HFF-Myc (cell line): ENCODE data around the gene TMEM170B.

Source experiments
- DNase-seq: peaks from one replicate; pipeline ENCODE4 v3.0.0-alpha.2; 2011; ENCODE audit warnings: low read depth; ENCODE audit errors: extremely low read depth
- H3K4me3 ChIP-seq: replicated peaks from 2 replicates; pipeline ENCODE4 v1.5.1; 2011; ENCODE audit warnings: low read depth, mild to moderate bottlenecking, control low read depth, low read length
- TF ChIP-seq, protein P1 (sequence below): IDR thresholded peaks from 2 replicates; pipeline ENCODE4 v1.5.1; 2012; ENCODE audit warnings: mild to moderate bottlenecking, low read depth, low read length, control low read depth; ENCODE audit errors: missing control alignments

The TMEM170B gene

DNA sequence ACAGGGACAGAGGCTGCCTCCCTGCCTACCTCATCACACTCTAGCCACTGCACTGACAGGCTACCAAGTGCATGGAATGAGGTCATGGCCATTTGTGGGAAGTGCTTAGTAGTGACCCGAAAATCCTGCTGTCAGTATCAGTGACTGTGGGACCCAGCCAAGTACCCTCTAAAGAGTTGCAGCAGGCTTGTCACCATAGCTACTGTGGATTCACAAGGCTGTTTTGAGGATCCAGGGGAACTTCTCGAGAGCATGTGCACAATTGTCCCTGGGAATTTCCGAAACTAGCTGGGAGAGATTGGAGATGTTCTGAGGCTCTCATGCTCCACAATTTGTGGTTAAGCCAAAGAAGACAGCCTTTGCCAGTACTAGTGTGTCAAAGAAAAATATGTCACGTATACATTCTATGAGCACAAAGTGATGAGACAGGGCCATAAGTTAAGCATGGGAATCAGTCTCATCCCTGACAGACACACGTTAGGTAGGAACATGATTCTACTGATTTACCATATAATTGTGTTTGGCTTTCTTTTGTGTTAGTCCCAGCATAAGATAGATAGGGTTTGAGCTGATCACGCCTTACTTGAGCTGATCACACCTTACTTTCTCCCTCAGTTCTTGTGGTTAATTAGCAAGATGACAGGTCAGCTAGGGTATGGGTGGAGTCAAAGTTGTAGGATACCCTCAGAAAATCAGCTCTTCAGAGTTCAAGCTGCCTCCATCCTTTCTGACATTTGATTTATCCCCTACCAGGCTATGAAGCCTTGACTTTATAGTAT lies 42.6 kb upstream of the TMEM170B start:
- no peak for DNase-seq
- no peak overlapping the region for H3K4me3 ChIP-seq
- TF ChIP-seq, protein P1, sequence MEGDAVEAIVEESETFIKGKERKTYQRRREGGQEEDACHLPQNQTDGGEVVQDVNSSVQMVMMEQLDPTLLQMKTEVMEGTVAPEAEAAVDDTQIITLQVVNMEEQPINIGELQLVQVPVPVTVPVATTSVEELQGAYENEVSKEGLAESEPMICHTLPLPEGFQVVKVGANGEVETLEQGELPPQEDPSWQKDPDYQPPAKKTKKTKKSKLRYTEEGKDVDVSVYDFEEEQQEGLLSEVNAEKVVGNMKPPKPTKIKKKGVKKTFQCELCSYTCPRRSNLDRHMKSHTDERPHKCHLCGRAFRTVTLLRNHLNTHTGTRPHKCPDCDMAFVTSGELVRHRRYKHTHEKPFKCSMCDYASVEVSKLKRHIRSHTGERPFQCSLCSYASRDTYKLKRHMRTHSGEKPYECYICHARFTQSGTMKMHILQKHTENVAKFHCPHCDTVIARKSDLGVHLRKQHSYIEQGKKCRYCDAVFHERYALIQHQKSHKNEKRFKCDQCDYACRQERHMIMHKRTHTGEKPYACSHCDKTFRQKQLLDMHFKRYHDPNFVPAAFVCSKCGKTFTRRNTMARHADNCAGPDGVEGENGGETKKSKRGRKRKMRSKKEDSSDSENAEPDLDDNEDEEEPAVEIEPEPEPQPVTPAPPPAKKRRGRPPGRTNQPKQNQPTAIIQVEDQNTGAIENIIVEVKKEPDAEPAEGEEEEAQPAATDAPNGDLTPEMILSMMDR = no peak

DNA sequence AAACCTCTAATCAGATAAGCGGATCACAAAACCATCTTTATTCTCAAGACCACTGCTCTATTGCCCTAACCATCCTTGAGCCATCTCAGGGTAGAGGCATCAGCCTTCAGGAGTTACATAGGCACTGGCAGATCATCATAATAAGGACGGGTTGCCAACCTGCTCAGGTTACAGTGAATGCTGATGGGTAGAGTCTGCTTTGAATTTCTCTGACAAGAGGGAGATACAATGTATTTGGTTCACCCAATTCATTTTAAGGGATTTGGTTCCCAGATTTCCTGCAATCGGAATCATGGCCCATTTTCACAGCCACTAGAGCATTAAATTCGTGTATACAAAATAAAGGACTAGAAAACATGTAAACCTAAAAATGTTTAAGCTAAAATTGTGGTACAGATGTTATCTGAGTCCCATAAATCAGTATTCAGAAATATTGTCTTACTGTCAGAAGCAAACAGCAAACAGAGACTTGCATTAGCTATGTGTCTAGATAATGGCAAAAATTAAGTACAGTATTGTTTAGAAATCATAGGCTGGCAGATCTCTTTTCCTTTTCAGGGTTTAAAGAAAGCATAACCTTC lies 41.9 kb upstream of the TMEM170B start:
- TF ChIP-seq, protein P1 = no peak
- no peak for DNase-seq

DNA sequence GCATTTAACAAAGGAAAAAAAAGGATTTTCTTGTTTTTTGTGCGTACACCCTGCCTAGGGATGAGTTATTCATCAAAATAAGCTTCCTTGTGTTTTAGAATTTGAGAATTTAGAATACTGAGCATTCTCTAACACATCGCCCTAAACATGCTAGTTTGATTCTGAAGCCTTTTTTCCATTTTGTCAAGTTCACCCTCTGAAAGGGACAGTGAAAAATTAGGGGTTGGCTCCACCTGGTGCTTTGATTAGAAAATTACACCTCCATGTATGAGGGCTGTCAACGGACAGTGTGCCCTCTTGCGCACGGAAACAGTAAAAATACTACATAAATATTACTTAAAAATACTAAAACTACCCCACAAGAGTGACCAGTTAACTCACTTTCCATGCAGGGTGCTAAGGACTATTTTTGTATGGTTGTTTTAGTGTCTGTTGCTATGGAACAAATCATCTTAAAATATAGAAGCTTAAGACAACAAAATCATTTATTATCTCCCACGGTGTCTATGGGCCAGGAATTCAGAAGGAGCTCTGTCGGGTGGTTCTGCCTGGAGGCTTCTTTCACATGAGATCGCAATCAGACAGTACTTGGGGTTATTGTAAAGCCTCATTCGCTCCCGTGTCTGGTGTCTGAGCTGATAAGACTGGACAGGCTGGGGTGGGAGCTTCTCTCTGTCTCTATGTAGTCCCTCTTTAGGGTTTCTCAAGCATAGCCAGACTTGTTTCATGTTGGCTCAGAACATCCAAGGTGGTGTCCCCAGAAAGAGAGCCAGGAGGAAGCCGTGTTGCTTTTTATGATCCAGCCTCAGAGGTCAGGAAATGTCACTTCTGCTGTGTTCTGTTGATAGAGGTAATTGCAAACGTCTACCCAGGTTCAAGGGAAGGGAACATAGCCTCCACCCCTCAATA lies 41.1 kb upstream of the TMEM170B start:
- peak; percentile 77 for DNase-seq
- no peak overlapping the region for H3K4me3 ChIP-seq
- TF ChIP-seq, protein P1 = peak; percentile 70

More for the DNA sequence above, 41.9 kb upstream of the TMEM170B start:
- no peak overlapping the region for H3K4me3 ChIP-seq

DNA sequence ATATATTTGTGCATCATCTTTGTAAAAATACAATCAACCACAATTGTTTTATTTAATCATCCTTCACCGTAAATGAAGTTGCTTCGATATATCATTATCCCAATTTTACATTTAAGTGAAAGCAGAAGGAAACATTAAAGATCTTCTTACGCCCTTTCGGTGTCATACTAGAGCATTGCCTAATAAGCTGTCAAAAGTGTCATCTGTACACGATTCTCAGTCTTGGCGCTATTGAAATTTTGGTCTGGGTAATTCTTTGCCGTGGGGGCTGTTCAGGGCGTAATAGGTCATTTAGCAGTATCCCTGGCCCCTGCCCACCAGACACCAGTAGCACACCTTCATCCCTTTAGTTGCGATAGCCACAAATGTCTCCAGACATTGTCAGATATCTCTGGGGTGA lies 40.4 kb upstream of the TMEM170B start:
- no peak for DNase-seq
- no peak overlapping the region for H3K4me3 ChIP-seq
- TF ChIP-seq, protein P1 = no peak

DNA sequence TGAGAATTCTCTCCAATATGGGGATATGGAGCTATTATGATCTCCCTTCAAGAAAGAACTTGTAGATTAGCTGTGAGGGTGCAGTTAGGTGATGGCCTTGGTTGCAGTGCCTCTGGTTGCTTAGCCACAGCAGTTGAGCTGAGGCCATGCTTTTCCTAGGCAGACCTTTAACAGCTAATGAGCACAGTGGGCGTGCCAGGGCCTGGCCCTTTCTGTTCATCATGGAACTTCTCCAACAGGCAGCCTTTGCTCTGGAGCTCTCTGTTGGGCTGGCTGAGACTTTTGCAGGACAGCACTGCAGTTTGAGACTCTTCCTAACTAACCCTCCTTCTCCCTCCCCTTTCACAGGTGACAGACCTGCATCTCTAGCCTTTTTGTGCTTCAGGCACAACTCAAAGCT lies 39.7 kb upstream of the TMEM170B start:
- H3K4me3 ChIP-seq = no peak overlapping the region
- TF ChIP-seq, protein P1 = no peak
- DNase-seq = no peak

DNA sequence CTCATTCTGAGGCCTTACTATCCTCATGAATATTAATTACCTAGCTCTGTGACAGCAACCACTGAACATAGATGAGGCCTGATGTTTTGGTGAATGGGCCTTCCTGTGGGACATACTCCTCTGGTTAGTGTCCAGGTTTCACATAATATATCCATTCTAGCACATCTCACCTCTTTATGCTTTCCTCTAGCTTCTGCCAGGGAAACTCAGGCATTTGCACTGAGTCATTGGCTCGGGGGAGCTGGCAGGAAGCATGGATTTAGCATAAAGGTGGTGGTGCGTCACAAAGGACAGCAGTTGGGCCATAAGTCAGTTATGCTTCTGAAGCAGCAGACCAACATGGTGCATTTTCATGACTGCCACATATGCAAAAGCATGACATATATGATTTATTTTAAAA lies 37.5 kb upstream of the TMEM170B start:
- H3K4me3 ChIP-seq = no peak overlapping the region
- no peak for DNase-seq
- TF ChIP-seq, protein P1 = no peak
